ENCODE measurements around the gene SERPINB10.
A peak's percentile ranks its signal among the peaks of the same experiment; 100 is the strongest.
"Not testable (repeated sequence)": the region's sequence is repeated elsewhere in the genome, so short reads cannot be mapped to it uniquely, and the experiment has no call there.

The SERPINB10 gene

DNA sequence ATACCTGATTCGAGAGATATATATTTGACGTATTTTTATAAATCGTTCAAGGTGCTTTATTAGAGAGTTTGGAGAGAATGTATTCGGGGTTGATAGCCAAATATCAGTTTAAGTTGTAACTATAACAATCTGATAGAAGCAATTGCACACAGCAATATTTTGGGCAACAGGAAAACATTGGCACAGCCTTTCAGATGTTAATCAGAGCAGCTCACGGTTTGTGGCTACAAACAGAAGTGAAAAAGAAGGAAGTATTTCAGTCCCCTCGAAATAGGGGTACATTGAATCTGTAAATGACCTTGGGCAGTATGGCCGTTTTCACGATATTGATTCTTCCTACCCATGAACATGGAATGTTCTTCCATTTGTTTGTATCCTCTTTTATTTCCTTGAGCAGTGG, 20.6 kb downstream of the SERPINB10 start:
- H3K9ac ChIP-seq (ENCODE audit: low read length) = no peak overlapping the region
- H3K4me2 ChIP-seq (ENCODE audit: low read depth, low read length) = no peak overlapping the region
- H3K36me3 ChIP-seq (replicated peaks; ENCODE audit: insufficient read depth, low read length) = no peaks in the 10 kb centered on the region
- H3K4me3 ChIP-seq (ENCODE audit: low read length) = no peak overlapping the region
- H3F3A ChIP-seq (ENCODE audit: insufficient read depth, low read length) = no peaks in the 10 kb centered on the region
- no peak for DNase-seq
- H3K9me3 ChIP-seq (replicated peaks; ENCODE audit: insufficient read depth, low read length) = no peaks in the 10 kb centered on the region; the same call in 1 of the 2 replicates
- no peaks in the 10 kb centered on the region for H4K20me1 ChIP-seq (ENCODE audit: insufficient read depth, low read length)
- TF ChIP-seq, protein P1, sequence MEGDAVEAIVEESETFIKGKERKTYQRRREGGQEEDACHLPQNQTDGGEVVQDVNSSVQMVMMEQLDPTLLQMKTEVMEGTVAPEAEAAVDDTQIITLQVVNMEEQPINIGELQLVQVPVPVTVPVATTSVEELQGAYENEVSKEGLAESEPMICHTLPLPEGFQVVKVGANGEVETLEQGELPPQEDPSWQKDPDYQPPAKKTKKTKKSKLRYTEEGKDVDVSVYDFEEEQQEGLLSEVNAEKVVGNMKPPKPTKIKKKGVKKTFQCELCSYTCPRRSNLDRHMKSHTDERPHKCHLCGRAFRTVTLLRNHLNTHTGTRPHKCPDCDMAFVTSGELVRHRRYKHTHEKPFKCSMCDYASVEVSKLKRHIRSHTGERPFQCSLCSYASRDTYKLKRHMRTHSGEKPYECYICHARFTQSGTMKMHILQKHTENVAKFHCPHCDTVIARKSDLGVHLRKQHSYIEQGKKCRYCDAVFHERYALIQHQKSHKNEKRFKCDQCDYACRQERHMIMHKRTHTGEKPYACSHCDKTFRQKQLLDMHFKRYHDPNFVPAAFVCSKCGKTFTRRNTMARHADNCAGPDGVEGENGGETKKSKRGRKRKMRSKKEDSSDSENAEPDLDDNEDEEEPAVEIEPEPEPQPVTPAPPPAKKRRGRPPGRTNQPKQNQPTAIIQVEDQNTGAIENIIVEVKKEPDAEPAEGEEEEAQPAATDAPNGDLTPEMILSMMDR (IDR thresholded peaks at IDR 0.05; ENCODE audit: low read length) = no peak
- TF ChIP-seq EZH2 (optimal IDR thresholded peaks at IDR 0.05; ENCODE audit: low read depth, low read length) = no peak
- TF ChIP-seq EZH2phosphoT487 (IDR thresholded peaks at IDR 0.05; ENCODE audit: low read length) = no peak
- no peaks in the 10 kb centered on the region for H3K79me2 ChIP-seq (ENCODE audit: low read length)
- H3K9me2 ChIP-seq (replicated peaks; ENCODE audit: insufficient read depth, low read length) = no peaks in the 10 kb centered on the region
- no peaks in the 10 kb centered on the region for H3K27me3 ChIP-seq (replicated peaks; ENCODE audit: insufficient read depth, low read length)
- no peak overlapping the region for H3K27ac ChIP-seq (ENCODE audit: low read length)
- no peak overlapping the region for H2AFZ ChIP-seq (ENCODE audit: low read length)
- H3K4me1 ChIP-seq (ENCODE audit: low read length) = no peaks in the 10 kb centered on the region

DNA sequence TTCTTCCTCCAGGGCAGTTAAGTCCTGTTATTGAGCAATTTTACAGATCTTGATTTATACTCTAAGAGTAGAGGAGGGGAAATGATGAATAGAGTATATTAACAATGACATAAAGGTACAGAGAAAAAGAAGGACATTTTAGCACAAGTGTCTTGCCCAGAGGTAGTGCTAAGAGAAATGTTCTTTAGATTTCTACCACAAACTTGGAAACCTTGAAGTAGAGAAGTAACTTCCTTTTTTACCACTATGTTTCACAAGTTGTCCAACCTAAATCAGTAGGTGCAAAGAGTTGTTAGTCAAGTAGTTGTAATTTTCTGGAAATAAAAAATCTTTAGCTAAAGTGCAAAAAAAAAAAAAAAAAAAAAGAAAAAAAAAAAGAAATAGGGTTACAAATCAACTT, 21.6 kb downstream of the SERPINB10 start:
- not testable (repeated sequence) for H3K36me3 ChIP-seq (replicated peaks; ENCODE audit: insufficient read depth, low read length); H3K27ac ChIP-seq (ENCODE audit: low read length); H3K27me3 ChIP-seq (replicated peaks; ENCODE audit: insufficient read depth, low read length); H2AFZ ChIP-seq (ENCODE audit: low read length); H4K20me1 ChIP-seq (ENCODE audit: insufficient read depth, low read length); H3K9me3 ChIP-seq (replicated peaks; ENCODE audit: insufficient read depth, low read length); H3F3A ChIP-seq (ENCODE audit: insufficient read depth, low read length); H3K4me2 ChIP-seq (ENCODE audit: low read depth, low read length); H3K9ac ChIP-seq (ENCODE audit: low read length); H3K4me3 ChIP-seq (ENCODE audit: low read length); H3K9me2 ChIP-seq (replicated peaks; ENCODE audit: insufficient read depth, low read length); H3K79me2 ChIP-seq (ENCODE audit: low read length); H3K4me1 ChIP-seq (ENCODE audit: low read length); DNase-seq

- no peaks in the 10 kb centered on the region for H3K4me1 ChIP-seq (ENCODE audit: low read length)
- no peaks in the 10 kb centered on the region for H3K9me2 ChIP-seq (replicated peaks; ENCODE audit: insufficient read depth, low read length)
- DNase-seq = no peak
- H3F3A ChIP-seq (ENCODE audit: insufficient read depth, low read length) = no peaks in the 10 kb centered on the region
- H4K20me1 ChIP-seq (ENCODE audit: insufficient read depth, low read length) = no peaks in the 10 kb centered on the region
- no peak overlapping the region for H3K27ac ChIP-seq (ENCODE audit: low read length)
- no peaks in the 10 kb centered on the region for H3K27me3 ChIP-seq (replicated peaks; ENCODE audit: insufficient read depth, low read length)
- no peak overlapping the region for H3K4me2 ChIP-seq (ENCODE audit: low read depth, low read length)
- H3K9ac ChIP-seq (ENCODE audit: low read length) = no peak overlapping the region
- H2AFZ ChIP-seq (ENCODE audit: low read length) = no peak overlapping the region
- no peaks in the 10 kb centered on the region for H3K36me3 ChIP-seq (replicated peaks; ENCODE audit: insufficient read depth, low read length)
- no peaks in the 10 kb centered on the region for H3K79me2 ChIP-seq (ENCODE audit: low read length)
- H3K9me3 ChIP-seq (replicated peaks; ENCODE audit: insufficient read depth, low read length) = no peaks in the 10 kb centered on the region; the same call in 1 of the 2 replicates
- H3K4me3 ChIP-seq (ENCODE audit: low read length) = no peak overlapping the region
- no peak for TF ChIP-seq EZH2 (optimal IDR thresholded peaks at IDR 0.05; ENCODE audit: low read depth, low read length)
- TF ChIP-seq, protein P1 (IDR thresholded peaks at IDR 0.05; ENCODE audit: low read length) = no peak
- no peak for TF ChIP-seq EZH2phosphoT487 (IDR thresholded peaks at IDR 0.05; ENCODE audit: low read length)
Measured at GRCh38 chr18:63930773-63931354, 23.1 kb downstream of the SERPINB10 start.

GRCh38 chr18:63936156-63936931, 28.6 kb downstream of the SERPINB10 start:
- Histone ChIP-seq H3K4me3 (ENCODE audit: low read length) (peak overlapping the region; percentile 76), H2AFZ (ENCODE audit: low read length) (peak overlapping the region; percentile 100), H3K4me2 (ENCODE audit: low read depth, low read length) (peak overlapping the region; percentile 98), H3K4me1 (ENCODE audit: low read length) (0 out of 2 replicates have a peak, but pooled peaks cover 3% of the 10 kb centered on the region), H4K20me1 (ENCODE audit: insufficient read depth, low read length) (no peaks in the 10 kb centered on the region), H3K9ac (ENCODE audit: low read length) (peak overlapping the region; percentile 64), H3K36me3 (replicated peaks; ENCODE audit: insufficient read depth, low read length) (no peaks in the 10 kb centered on the region), H3F3A (ENCODE audit: insufficient read depth, low read length) (peaks cover 15% of the 10 kb centered on the region; the same call in 1 of the 2 replicates), H3K27me3 (replicated peaks; ENCODE audit: insufficient read depth, low read length) (no peaks in the 10 kb centered on the region), H3K27ac (ENCODE audit: low read length) (peak overlapping the region; percentile 31; the same call in 1 of the 2 replicates), H3K79me2 (ENCODE audit: low read length) (no peaks in the 10 kb centered on the region), H3K9me3 (replicated peaks; ENCODE audit: insufficient read depth, low read length) (no peaks in the 10 kb centered on the region), H3K9me2 (replicated peaks; ENCODE audit: insufficient read depth, low read length) (no peaks in the 10 kb centered on the region)
- TF ChIP-seq, protein P1 (IDR thresholded peaks at IDR 0.05; ENCODE audit: low read length) = peak; percentile 73
- TF ChIP-seq EZH2phosphoT487 (IDR thresholded peaks at IDR 0.05; ENCODE audit: low read length) = no peak
- peak; percentile 84 for DNase-seq
